ENCODE results near the gene C1orf198. TPM values are rescaled to one million over a fixed set of nuclear protein-coding genes. Genes with fewer than 3 reads are reported as not detected.

C1orf198 gene
- total and polyA plus RNA-seq, 2 of the 4 experiments (the other 2 are of a cell fraction), result 67.4 to 76.2 TPM

GRCh38 chr1:230868736-230869385, 540 bp upstream of the C1orf198 start:
- H4K8ac ChIP-seq (ENCODE audit: low read depth in 2 of 2, low read length in 2 of 2), result peak overlapping the region; percentile 91 to 95
- dilution Hi-C loops (cut with HindIII; ENCODE audit: low sequenced_read_pairs, unreplicated experiment) (no loop called here), intact Hi-C loops (cut with micrococcal nuclease) (loop anchor here (1.0 to 5.0 kb wide), 3 partner anchors 31 to 173 kb away; partner anchors contain the start of genes ARV1, FAM89A and TTC13), in situ Hi-C loops (cut with MboI; ENCODE audit: low sequenced_read_pairs) (loop anchor here (25.0 kb wide), 1 partner anchor 782 kb away; no protein-coding TSS in a partner anchor)
- 12% methylated on average over 16 of the region's 40 CpGs; no CpG with 5 or more reads in 1 of the 2 experiments for WGBS, 2 experiments (ENCODE audit: extremely low coverage in 2 of 2, insufficient read length in 1 of 2)
- H4K91ac ChIP-seq (ENCODE audit: insufficient read depth, low read depth, low read length), result peak overlapping the region; percentile 99
- peak overlapping the region; percentile 97 for H2BK20ac ChIP-seq (ENCODE audit: low read depth, low read length)
- no peaks in the 10 kb centered on the region for H3K9me3 ChIP-seq (ENCODE audit: control insufficient read depth, insufficient read depth, low read length)
- H4K20me1 ChIP-seq (ENCODE audit: insufficient read depth, low read length), result peaks cover 26% of the 10 kb centered on the region
- H3K36me3 ChIP-seq (ENCODE audit: control insufficient read depth, insufficient read depth, low read length), result peaks cover 12% of the 10 kb centered on the region
- peak overlapping the region; percentile 62 for H2AK5ac ChIP-seq (ENCODE audit: low read depth, low read length)
- peak overlapping the region; percentile 90 for H2AFZ ChIP-seq (replicated peaks; ENCODE audit: low read length, poor library complexity)
- no peak for TF ChIP-seq CTCF (conservative IDR thresholded peaks at IDR 0.05; ENCODE audit: low read depth, low read length)
- TF ChIP-seq MAFK (IDR thresholded peaks at IDR 0.05; ENCODE audit: low read depth, low read length), result no peak
- TF ChIP-seq SMC3 (IDR thresholded peaks at IDR 0.05; ENCODE audit: low read depth, low read length), result no peak
- TF ChIP-seq RAD21 (IDR thresholded peaks at IDR 0.05; ENCODE audit: low read length), result no peak
- TF ChIP-seq CEBPB (IDR thresholded peaks at IDR 0.05; ENCODE audit: low read depth, low read length), result no peak
- TF ChIP-seq ELK1 (IDR thresholded peaks at IDR 0.05; ENCODE audit: borderline replicate concordance, low read depth, low read length), result no peak
- TF ChIP-seq BHLHE40 (IDR thresholded peaks at IDR 0.05; ENCODE audit: low read depth, low read length), result no peak
- no peak for TF ChIP-seq NFE2L2 (IDR thresholded peaks at IDR 0.05; ENCODE audit: low read depth, low read length)
- no peak for TF ChIP-seq FOS (IDR thresholded peaks at IDR 0.05; ENCODE audit: low read depth, low read length)
- TF ChIP-seq MXI1 (IDR thresholded peaks at IDR 0.05; ENCODE audit: borderline replicate concordance, low read depth, low read length), result peak; percentile 72; the same call in 1 of the 2 replicates
- peak; percentile 55 for TF ChIP-seq USF2 (IDR thresholded peaks at IDR 0.05; ENCODE audit: low read depth, low read length)
- TF ChIP-seq RFX5 (IDR thresholded peaks at IDR 0.05; ENCODE audit: low read depth, low read length), result no peak
- TF ChIP-seq RCOR1 (IDR thresholded peaks at IDR 0.05; ENCODE audit: insufficient replicate concordance, low read length), result no peak
- no peak for TF ChIP-seq CHD1 (IDR thresholded peaks at IDR 0.05; ENCODE audit: low read depth, low read length)
- H4K5ac ChIP-seq (ENCODE audit: low read depth, low read length), result peak overlapping the region; percentile 100
- H3K23ac ChIP-seq (ENCODE audit: low read depth, low read length), result peak overlapping the region; percentile 89
- H2BK15ac ChIP-seq (ENCODE audit: low read depth, low read length), result peak overlapping the region; percentile 72; the same call in 2 of the 3 replicates
- H3K4me2 ChIP-seq (ENCODE audit: low read depth, low read length), result peak overlapping the region; percentile 69
- H3K56ac ChIP-seq (ENCODE audit: extremely low read depth, insufficient read depth, low read length), result peak overlapping the region; percentile 97
- peak overlapping the region; percentile 45 for H3K4me3 ChIP-seq (ENCODE audit: insufficient read depth, low read depth, low read length)
- H2BK5ac ChIP-seq (ENCODE audit: low read depth, low read length, poor library complexity, severe bottlenecking), result peak overlapping the region; percentile 99
- ATAC-seq (ENCODE audit: low read depth), result peak; percentile 27
- H3K27ac ChIP-seq (ENCODE audit: insufficient read depth, low read length), result peak overlapping the region; percentile 85
- H3K27me3 ChIP-seq (ENCODE audit: control insufficient read depth, insufficient read depth, low read length), result no peaks in the 10 kb centered on the region
- no peak for DNase-seq
- H3K9ac ChIP-seq (ENCODE audit: low read depth, low read length), result peak overlapping the region; percentile 83
- peak overlapping the region; percentile 99 for H3K4ac ChIP-seq (ENCODE audit: low read depth, low read length)
- peak overlapping the region; percentile 97 for H2BK120ac ChIP-seq (ENCODE audit: low read depth, low read length)
- ChIA-PET POLR2A (ENCODE audit: unreplicated experiment) (interaction anchor here (0.6 kb wide), 1 partner anchor 1718 kb away, joined by 4 read pairs; no protein-coding TSS in a partner anchor), CTCF (no interaction called here)
- H3K18ac ChIP-seq (ENCODE audit: low read depth, low read length), result peak overlapping the region; percentile 99
- peak overlapping the region; percentile 97 for H2AK9ac ChIP-seq (replicated peaks; ENCODE audit: low read depth, low read length, poor library complexity)
- peaks cover 7 to 42% of the 10 kb centered on the region in 2 experiments for H3K79me1 ChIP-seq (ENCODE audit: low read depth in 1 of 2, low read length in 2 of 2)
- peaks cover 11% of the 10 kb centered on the region for H3K9me1 ChIP-seq (ENCODE audit: insufficient read depth, low read length)
- BruUV-seq (replicated peaks), result TSS peak; percentile 42
- H3K4me1 ChIP-seq (ENCODE audit: control insufficient read depth, insufficient read depth, low read length), result peaks cover 24% of the 10 kb centered on the region
- H3K14ac ChIP-seq (replicated peaks; ENCODE audit: low read depth, low read length), result peak overlapping the region; percentile 93

All from IMR-90 (cell line).